ENCODE results near the gene SNX24.
"Not testable (repeated sequence)": the region's sequence is repeated elsewhere in the genome, so short reads cannot be mapped to it uniquely, and the experiment has no call there.

SNX24 gene

DNA sequence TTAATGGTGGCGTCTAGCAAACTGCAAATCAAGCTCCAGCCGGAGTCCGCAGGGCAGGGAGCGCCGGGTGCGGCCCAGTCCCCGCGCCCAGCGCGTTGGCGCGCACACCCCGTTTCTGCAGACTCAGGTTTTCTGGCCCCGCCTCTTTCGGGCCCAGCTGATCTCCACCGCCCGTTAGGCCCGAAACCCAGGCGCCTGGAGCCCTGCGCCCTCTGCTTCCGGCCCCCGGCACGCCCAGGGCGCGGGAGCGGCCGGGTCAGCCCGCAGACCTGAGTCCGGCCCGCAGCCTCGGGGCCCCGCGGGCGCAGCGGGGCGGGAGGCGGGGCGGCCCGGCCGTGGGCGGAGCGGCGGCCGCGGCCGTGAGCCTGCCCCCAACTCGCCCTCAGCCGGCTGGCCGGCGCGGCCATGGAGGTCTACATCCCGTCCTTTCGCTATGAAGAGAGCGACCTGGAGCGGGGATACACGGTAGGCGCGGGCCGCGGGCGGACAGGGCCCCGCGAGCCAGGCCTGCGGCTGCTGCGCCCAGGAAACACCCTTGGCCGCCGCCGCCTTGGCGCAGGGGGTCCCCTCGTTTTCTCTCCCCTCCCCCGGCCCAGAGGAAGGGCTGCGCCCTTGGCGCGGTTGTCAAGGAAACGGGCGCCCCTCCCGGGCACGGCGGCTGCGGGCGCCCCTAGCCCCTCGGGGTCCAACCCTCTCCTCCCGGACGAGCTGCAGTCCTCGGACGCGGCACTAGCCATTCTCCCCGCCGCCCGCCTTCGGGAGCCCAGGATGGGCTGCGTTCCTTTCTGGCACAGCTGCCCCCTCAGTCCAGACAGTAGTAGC lies at the start of gene SNX24:
Gene SNX24, plus strand, starts transcription at position 385 of the 822 bp plus-strand sequence. Its CDS starts 21 bp downstream, at position 406.
- peak; percentile 71 for DNase-seq (ENCODE audit: low spot score)

- no peak for DNase-seq (ENCODE audit: low spot score)
Measured at GRCh38 chr5:122805481-122805880, 39.9 kb upstream of the SNX24 start.

DNA sequence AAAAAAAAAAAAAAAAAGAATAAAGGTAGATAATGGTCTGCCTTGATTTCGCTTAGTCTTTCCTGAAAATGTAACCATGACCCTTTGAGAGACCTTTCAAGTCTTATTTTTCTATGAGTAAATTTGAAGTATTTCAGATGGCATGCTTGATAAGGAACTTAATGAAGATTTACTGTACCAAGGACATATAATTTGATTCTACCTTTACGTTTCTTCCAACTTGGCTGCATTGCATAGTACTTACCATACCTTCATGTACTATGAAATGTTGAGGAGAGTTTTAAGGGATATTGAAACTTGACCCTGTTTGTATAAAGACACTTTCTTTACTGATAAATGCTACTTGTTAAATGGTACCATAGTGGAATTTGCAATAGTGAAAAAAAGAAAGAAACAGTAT lies 35.0 kb upstream of the SNX24 start:
- no peak for DNase-seq (ENCODE audit: low spot score)

DNA sequence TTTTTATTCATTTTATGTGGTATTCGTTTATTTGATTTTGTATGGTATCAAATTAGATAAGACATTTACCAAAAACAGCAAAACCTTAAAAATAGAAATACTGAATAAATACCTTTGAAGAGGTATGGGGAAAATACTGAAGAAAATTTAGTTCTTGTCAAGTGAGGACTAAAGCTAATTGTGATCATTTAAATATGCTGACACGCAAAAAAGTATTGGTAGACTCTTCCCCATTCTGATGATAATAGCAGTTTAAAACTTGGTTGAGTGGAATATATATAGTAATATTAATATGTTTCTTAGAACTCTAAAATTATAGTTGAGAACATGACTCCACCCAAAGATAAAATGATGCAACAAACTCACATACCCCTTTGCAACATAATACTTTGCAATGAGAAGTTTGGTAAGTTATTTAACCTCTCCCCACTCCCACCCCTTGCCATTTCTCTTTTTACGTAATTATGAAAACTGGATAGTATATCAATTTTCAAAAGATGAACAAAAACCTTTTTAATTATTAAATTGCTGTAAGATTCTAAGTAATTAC lies 30.1 kb upstream of the SNX24 start:
- no peak for DNase-seq (ENCODE audit: low spot score)

- DNase-seq (ENCODE audit: low spot score) = no peak
Measured at GRCh38 chr5:122816756-122817155, 28.7 kb upstream of the SNX24 start.

GRCh38 chr5:122831984-122832383 lies 13.4 kb upstream of the SNX24 start:
- DNase-seq (ENCODE audit: low spot score) = no peak

DNA sequence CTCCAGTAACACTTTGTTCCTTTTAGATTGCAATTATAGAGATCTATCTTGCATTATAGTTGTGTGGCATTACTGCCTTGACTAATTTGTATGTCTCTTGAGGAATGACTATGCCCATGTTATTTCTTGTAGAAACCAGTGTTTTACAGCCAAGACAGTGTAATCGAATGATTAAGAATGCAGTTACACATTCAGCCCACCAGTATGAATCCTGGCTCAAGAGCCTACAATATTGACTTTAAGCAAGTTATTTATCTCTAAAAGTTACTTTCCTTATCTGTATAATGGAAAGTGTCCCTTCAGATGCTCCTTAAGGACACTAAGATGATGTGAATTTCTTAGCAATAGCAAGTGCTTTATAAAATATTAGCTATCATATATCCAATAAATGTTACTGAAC lies 9.7 kb upstream of the SNX24 start:
- DNase-seq (ENCODE audit: low spot score) = no peak

DNA sequence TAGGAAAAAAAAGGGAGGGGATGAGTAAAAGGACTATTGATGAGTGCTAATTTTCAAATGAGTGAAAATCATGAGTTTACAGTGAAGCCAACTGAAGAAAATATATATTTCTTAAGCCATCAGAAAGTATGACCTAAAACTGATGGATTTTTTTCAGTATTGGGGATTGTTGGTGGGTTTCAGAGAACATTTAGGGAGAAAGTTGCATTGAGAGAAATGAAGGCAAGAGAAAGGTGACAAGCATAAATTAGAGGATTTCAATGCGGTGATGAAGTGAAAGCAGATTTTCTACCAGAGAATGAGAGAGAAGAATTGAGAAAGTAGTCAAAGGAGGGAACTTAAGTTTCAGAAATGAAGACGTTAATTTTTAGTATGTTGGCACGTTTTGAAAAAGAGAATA lies 8.5 kb upstream of the SNX24 start:
- DNase-seq (ENCODE audit: low spot score) = no peak

DNA sequence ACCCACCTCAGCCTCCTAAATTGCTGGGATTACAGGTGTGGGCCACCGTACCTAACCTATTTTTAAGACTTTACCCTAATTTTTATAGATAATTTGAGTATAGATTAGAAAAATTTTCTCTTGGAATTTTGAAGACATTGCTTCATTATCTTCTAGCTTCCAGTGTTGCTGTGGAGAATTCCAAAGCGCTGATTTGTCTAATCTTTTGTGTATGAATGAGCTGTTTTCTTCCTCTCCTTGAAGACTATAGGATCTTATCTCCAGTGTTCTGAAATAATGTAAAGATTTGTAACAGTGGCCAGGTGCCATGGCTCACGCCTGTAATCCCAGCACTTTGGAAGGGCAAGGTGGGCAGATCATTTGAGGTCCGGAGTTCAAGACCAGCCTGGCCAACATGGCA lies 5.7 kb upstream of the SNX24 start:
- no peak for DNase-seq (ENCODE audit: low spot score)

DNA sequence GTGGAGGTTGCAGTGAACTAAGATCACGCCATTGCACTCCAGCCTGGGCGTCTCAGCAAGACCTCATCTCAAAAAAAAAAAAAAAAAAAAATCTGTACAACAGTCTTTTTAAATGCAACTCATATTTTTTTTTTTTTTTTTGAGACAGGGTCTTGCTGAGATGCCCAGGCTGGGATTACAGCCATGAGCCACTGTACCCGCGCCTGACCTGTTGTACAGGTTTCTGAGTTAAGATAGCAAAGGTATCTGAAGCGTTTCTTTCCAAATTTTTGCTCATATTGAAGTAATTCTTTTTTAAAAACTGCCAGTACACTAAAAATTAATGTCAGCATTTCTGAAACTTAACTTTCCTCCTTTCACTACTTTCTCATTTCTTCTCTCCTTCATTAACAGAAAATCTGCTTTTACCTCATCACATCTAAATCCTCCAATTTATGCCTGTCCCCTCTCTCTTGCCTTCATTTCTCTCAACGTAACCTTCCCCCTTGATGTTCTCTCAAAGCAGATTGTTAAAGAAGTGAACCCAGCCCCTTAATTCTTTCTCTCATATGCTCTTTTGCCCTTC lies 3.3 kb upstream of the SNX24 start:
- no peak for DNase-seq (ENCODE audit: low spot score)

GRCh38 chr5:122844136-122844909 lies 1.1 kb upstream of the SNX24 start:
- no peak for DNase-seq (ENCODE audit: low spot score)

DNA sequence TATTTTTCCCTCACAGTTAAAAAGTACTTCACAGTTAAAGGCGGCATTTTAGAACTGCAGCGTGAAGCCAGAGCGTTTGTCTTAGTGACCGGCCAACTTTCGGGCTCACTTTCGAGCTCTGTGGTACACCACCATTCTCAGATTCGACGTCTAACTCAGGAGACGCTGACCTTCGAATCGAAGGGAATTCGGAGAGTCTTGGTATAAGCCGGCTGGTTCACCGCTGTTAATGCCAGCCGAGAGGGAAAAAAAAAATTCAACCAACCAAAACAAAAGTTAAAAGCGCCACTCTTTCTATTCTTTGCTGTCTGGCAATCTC lies 544 bp upstream of the SNX24 start:
- DNase-seq (ENCODE audit: low spot score) = no peak

- peak; percentile 22 for DNase-seq (ENCODE audit: low spot score)
Measured at GRCh38 chr5:122846051-122846550, 688 bp downstream of the SNX24 start.

- no peak for DNase-seq (ENCODE audit: low spot score)
Measured at GRCh38 chr5:122847687-122848081, 2.3 kb downstream of the SNX24 start.

DNA sequence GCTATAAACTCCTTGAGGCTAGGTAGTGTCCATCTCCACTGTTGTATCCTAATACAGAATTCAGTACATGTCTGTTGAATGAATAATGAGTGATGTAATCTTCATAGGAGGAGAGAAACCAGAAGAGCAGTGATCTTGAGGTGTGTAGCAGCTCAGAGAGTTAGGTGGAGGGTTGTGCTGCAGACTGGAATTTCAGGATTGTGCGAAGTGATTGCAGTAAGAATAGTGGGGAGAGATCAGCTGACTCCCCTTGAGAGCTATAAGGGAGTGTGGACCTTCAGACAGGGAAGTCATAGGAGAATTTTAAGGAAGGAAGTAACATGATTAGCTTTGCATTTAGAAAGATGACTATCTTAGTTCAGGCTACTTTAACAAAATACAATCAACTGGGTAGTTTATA lies 4.4 kb downstream of the SNX24 start:
- DNase-seq (ENCODE audit: low spot score) = no peak

DNA sequence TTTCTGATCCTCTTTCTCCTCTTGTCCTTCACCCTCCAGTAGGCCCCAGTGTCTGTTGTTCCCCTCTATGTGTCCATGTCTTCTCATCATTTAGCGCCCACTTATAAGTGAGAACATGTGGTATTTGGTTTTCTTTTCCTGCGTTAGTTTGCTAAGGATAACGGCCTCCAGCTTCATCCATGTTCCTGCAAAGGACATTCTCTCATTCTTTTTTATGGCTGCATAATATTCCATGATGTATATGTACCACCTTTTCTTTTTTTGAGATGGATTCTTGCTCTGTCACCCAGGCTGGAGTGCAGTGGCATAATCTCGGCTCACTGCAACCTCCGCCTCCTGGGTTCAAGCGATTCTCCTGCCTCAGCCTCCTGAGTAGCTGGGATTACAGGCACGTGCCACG lies 12.1 kb downstream of the SNX24 start:
- not testable (repeated sequence) for DNase-seq (ENCODE audit: low spot score)

- DNase-seq (ENCODE audit: low spot score) = no peak
Measured at GRCh38 chr5:122858451-122858850, 13.0 kb downstream of the SNX24 start.

- DNase-seq (ENCODE audit: low spot score) = no peak
Measured at GRCh38 chr5:122863240-122863639, 17.8 kb downstream of the SNX24 start.

DNA sequence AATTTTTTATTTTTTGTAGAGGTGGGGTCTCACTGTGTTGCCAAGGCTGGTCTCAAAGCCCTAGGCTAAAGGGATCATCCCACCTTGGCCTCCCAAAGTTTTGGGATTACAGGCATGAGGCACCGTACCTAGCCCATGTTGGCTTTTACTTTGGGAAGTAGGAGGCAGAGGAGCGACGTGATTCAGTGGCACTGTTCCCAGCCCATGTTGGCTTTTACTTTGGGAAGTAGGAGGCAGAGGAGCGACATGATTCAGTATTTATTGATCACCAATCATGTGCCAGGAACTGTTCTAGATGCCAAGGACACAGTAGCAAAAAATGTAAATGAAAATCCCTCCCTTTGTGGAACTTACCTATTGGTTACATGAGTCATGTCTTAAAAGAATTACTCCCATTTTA lies 18.3 kb downstream of the SNX24 start:
- no peak for DNase-seq (ENCODE audit: low spot score)

DNA sequence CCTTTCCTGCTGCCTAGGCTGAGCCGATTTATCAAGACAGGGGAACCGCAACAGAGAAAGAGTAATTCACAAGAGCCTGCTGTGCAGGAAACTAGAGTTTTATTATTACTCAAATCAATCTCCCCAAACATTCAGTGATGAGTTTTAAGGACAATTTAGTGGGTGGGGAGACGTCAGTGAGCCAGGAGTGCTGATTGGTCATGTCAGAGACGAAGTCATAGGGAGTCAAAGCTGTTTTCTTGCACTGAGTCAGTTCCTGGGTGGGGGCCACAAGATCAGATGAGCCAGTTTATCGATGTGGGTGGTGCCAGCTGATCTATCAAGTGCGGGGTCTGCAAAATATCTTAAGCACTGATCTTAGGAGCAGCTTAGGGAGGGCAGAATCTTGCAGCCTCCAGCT lies 19.0 kb downstream of the SNX24 start:
- DNase-seq (ENCODE audit: low spot score) = no peak

- DNase-seq (ENCODE audit: low spot score) = no peak
Measured at GRCh38 chr5:122864842-122865241, 19.4 kb downstream of the SNX24 start.

GRCh38 chr5:122870219-122870856 lies 24.9 kb downstream of the SNX24 start:
- DNase-seq (ENCODE audit: low spot score) = no peak
